ENCODE results near the gene PTGIS. TPM values are rescaled to one million over a fixed set of nuclear protein-coding genes. Genes with fewer than 3 reads are reported as not detected.

Gene PTGIS
- total RNA-seq, 2 donors from 2014 or later = 0.56 to 2.3 TPM

DNA sequence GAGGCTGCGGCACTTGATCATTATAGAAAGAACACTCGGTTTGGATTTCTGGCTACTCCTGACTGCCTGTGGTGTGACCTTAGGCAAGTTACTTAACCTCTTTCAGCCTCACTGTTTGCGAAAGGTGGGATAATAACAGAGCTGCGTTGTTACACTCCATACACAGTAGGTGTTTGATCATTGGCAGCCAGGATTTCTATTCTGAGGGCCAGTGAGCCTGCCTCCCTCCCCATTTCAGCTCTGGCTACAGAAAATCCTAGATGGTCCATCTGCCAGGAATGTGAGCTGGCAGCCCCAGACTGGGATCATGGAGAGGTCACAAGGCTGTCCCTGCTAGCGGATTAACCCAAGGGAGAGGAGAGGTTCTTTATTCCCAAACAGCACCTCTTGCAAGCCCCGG is 88.2 kb downstream of the PTGIS start:
- Mint-ChIP-seq H3K9me3 (no peaks in the 10 kb centered on the region), H3K27me3 (peaks cover 38% of the 10 kb centered on the region), H3K27ac (no peak overlapping the region)

DNA sequence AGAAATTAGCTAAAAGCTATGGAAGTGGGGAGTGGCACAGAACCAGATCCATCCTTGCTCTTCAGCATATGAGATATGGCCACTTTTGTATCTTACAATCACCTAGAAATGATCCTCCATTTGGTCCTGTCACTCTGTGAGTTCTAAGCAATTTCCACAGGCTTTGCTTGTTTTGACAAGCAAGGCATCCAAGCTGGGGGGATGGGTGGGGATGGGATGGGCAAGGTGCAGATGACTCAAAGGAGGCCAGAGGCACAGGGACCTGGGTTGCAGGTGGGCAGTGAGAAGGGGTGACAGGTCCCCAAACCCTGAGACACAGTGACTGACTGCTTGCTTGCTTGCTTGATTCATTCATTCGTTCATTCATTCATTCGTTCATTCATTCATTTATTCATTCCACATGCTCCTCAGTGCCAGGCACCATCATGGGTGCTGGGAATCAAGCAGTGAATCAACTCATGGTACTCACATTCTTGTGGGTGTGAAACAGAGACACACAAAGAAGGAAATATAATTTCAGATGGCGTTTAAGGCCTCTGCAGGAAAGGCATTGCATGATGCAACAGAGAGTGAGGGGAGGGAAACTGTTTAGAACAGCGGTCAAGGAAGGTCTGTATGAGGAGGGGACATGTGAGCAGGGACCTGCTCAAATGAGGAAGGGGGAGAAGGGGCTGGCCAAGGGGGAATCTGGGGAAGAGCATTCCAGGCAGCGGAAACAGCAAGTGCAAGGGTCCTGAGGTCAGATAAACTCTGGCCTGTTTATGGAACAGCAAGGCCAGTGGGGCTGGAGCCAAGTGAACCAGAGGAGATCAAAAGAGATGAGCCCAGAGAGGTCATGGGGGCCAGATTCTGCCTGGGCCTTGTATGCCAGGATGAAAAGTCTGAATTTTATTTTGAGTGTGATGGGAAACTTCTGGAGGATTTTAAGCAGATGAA is 88.9 kb downstream of the PTGIS start:
- Mint-ChIP-seq H3K36me3 (ENCODE audit: low read depth) (no peaks in the 10 kb centered on the region), H3K27me3 (peaks cover 37% of the 10 kb centered on the region), H3K4me1 (no peaks in the 10 kb centered on the region), H3K9me3 (no peaks in the 10 kb centered on the region), H3K27ac (no peak overlapping the region), H3K4me3 (no peak overlapping the region)
- ATAC-seq (replicated peaks) = no peak

More for the DNA sequence above, 88.2 kb downstream of the PTGIS start:
- Mint-ChIP-seq H3K4me3 (no peak overlapping the region), H3K36me3 (ENCODE audit: low read depth) (no peaks in the 10 kb centered on the region), H3K4me1 (peaks cover 7% of the 10 kb centered on the region)
- ATAC-seq (replicated peaks) = no peak

GRCh38 chr20:49478266-49478665 is 89.7 kb downstream of the PTGIS start:
- no peaks in the 10 kb centered on the region for H3K9me3 Mint-ChIP-seq
- no peaks in the 10 kb centered on the region for H3K36me3 Mint-ChIP-seq (ENCODE audit: low read depth)
- H3K27me3 Mint-ChIP-seq = peaks cover 40% of the 10 kb centered on the region
- no peak overlapping the region for H3K4me3 Mint-ChIP-seq
- no peak overlapping the region for H3K27ac Mint-ChIP-seq
- ATAC-seq (replicated peaks) = no peak
- H3K4me1 Mint-ChIP-seq = no peaks in the 10 kb centered on the region

GRCh38 chr20:49477200-49477599 is 90.7 kb downstream of the PTGIS start:
- Mint-ChIP-seq H3K36me3 (ENCODE audit: low read depth) (no peaks in the 10 kb centered on the region), H3K9me3 (no peaks in the 10 kb centered on the region), H3K27ac (no peak overlapping the region), H3K27me3 (peaks cover 45% of the 10 kb centered on the region), H3K4me3 (no peak overlapping the region), H3K4me1 (no peaks in the 10 kb centered on the region)
- ATAC-seq (replicated peaks) = no peak

DNA sequence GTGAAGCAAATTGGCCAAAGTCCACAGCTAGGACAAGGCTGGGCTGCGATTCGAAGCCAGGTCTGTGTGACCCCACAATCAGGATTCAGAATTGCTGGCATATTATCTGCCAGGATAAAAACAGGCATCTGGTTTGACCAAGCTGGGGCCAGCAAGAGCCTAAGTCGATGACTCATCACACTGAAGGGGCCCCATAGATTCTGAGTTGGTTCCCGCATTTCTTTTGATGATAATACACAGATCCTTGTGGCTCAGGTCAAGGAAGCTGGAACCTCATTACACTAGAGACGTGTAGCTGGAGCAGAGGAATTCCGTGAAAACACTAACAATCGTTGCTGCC is 92.0 kb downstream of the PTGIS start:
- no peaks in the 10 kb centered on the region for H3K4me1 Mint-ChIP-seq
- H3K27ac Mint-ChIP-seq = no peak overlapping the region
- no peaks in the 10 kb centered on the region for H3K36me3 Mint-ChIP-seq (ENCODE audit: low read depth)
- no peak for ATAC-seq (replicated peaks)
- no peak overlapping the region for H3K4me3 Mint-ChIP-seq
- H3K27me3 Mint-ChIP-seq = peaks cover 39% of the 10 kb centered on the region
- H3K9me3 Mint-ChIP-seq = no peaks in the 10 kb centered on the region

DNA sequence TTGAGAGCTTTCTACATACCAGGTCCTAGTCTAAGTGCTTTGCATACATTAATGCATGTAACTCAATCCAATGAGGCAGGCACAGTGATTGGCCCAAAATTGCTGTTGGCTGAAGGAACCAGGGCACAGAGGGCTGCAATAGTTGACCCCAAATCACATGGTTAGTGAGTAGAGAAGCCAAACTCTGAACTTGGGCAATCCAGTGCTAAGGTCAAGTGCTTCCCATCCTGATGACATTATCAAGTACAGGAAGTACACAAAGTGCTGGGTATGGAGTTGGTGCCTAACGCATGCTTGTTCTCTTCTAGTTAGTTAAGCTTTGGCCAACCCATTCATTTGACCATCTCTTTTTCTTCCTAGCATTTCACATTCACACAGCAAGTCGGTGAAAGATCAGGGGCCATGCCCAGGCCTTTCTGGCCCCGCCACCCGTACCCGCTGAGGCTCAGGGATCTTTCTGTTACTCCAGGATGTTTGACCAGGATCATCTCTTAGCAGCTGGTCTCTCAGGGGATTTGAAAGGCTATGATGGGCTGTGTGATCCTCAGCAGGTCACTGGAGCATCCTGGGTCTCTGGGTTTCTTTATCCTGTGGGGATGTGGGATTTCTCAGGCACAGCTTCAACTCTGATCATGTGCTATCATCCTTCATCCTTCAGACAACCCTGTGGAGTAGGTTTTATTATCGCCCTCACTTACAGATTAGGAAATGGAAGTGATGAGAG is 92.5 kb downstream of the PTGIS start:
- no peak overlapping the region for H3K27ac Mint-ChIP-seq
- ATAC-seq (replicated peaks) = no peak

GRCh38 chr20:49471397-49471796 is 96.5 kb downstream of the PTGIS start:
- Mint-ChIP-seq H3K27me3 (peaks cover 61% of the 10 kb centered on the region), H3K36me3 (ENCODE audit: low read depth) (no peaks in the 10 kb centered on the region), H3K4me1 (no peaks in the 10 kb centered on the region), H3K4me3 (no peak overlapping the region), H3K27ac (no peak overlapping the region), H3K9me3 (no peaks in the 10 kb centered on the region)
- no peak for ATAC-seq (replicated peaks)

More for the DNA sequence above, 92.5 kb downstream of the PTGIS start:
- Mint-ChIP-seq H3K27me3 (peaks cover 39% of the 10 kb centered on the region), H3K4me1 (no peaks in the 10 kb centered on the region), H3K36me3 (ENCODE audit: low read depth) (no peaks in the 10 kb centered on the region), H3K4me3 (no peak overlapping the region), H3K9me3 (no peaks in the 10 kb centered on the region)

GRCh38 chr20:49470922-49471321 is 97.0 kb downstream of the PTGIS start:
- H3K4me1 Mint-ChIP-seq = no peaks in the 10 kb centered on the region
- H3K9me3 Mint-ChIP-seq = no peaks in the 10 kb centered on the region
- H3K36me3 Mint-ChIP-seq (ENCODE audit: low read depth) = no peaks in the 10 kb centered on the region
- no peak overlapping the region for H3K4me3 Mint-ChIP-seq
- peaks cover 61% of the 10 kb centered on the region for H3K27me3 Mint-ChIP-seq
- H3K27ac Mint-ChIP-seq = no peak overlapping the region
- ATAC-seq (replicated peaks) = no peak

GRCh38 chr20:49469060-49469459 is 98.9 kb downstream of the PTGIS start:
- H3K27me3 Mint-ChIP-seq = peaks cover 46% of the 10 kb centered on the region
- H3K4me1 Mint-ChIP-seq = no peaks in the 10 kb centered on the region
- no peaks in the 10 kb centered on the region for H3K9me3 Mint-ChIP-seq
- no peak overlapping the region for H3K4me3 Mint-ChIP-seq
- ATAC-seq (replicated peaks) = no peak
- H3K27ac Mint-ChIP-seq = no peak overlapping the region
- H3K36me3 Mint-ChIP-seq (ENCODE audit: low read depth) = no peaks in the 10 kb centered on the region

GRCh38 chr20:49468412-49468811 is 99.5 kb downstream of the PTGIS start:
- no peaks in the 10 kb centered on the region for H3K36me3 Mint-ChIP-seq (ENCODE audit: low read depth)
- no peaks in the 10 kb centered on the region for H3K9me3 Mint-ChIP-seq
- H3K27me3 Mint-ChIP-seq = peaks cover 44% of the 10 kb centered on the region
- H3K27ac Mint-ChIP-seq = no peak overlapping the region
- H3K4me3 Mint-ChIP-seq = no peak overlapping the region
- no peak for ATAC-seq (replicated peaks)
- no peaks in the 10 kb centered on the region for H3K4me1 Mint-ChIP-seq

DNA sequence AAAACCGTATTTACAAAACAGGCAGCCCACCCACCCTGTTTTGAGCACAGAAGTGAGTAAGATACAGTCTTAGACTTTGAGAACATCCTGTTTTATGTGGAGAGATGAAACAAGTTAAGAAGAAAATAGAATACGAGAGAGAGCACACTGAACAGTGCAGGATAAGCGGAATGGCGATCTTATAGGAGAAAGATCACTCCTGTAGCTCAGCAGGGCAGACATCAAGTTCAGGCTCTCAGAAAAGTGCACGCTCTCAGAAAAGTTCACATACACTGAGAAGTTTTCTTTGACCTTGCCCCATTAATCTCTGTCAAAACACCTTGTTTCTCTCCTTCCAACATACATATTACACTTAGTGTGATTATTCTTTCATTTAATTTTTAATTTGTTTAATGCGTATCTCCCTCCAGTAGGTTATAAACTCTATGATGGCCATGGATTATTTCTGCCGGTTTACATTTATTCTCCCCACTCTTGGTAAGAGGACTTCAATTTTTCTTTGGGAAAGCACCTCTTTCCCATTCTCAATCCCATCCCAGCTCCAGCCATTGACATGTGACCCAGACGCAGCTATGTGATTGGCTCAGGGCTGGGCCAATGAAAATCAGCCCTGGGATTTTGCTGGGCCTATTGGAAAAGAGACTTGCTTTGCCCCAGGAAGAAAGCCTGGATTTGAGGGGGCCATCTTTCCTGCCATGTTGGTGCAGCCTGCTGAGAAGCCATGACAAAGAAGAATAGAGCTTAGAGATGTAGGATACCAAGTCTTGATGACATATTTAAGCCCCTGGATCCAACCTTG is 101.6 kb downstream of the PTGIS start:
- Mint-ChIP-seq H3K36me3 (ENCODE audit: low read depth) (no peaks in the 10 kb centered on the region), H3K27ac (no peak overlapping the region), H3K4me3 (no peak overlapping the region), H3K4me1 (no peaks in the 10 kb centered on the region), H3K9me3 (no peaks in the 10 kb centered on the region), H3K27me3 (peaks cover 48% of the 10 kb centered on the region)
- no peak for ATAC-seq (replicated peaks)

- Mint-ChIP-seq H3K27me3 (peaks cover 34% of the 10 kb centered on the region), H3K27ac (no peak overlapping the region), H3K36me3 (ENCODE audit: low read depth) (no peaks in the 10 kb centered on the region), H3K4me1 (no peaks in the 10 kb centered on the region), H3K9me3 (no peaks in the 10 kb centered on the region), H3K4me3 (no peak overlapping the region)
- ATAC-seq (replicated peaks) = no peak
Observed at GRCh38 chr20:49464556-49464955, 103.4 kb downstream of the PTGIS start.

GRCh38 chr20:49462626-49463025 is 105.3 kb downstream of the PTGIS start:
- no peaks in the 10 kb centered on the region for H3K36me3 Mint-ChIP-seq (ENCODE audit: low read depth)
- no peak overlapping the region for H3K4me3 Mint-ChIP-seq
- no peak overlapping the region for H3K27ac Mint-ChIP-seq
- H3K9me3 Mint-ChIP-seq = no peaks in the 10 kb centered on the region
- ATAC-seq (replicated peaks) = no peak
- H3K4me1 Mint-ChIP-seq = no peaks in the 10 kb centered on the region
- H3K27me3 Mint-ChIP-seq = peaks cover 31% of the 10 kb centered on the region

GRCh38 chr20:49461894-49462620 is 105.9 kb downstream of the PTGIS start:
- H3K4me1 Mint-ChIP-seq = no peaks in the 10 kb centered on the region
- no peak for ATAC-seq (replicated peaks)
- no peaks in the 10 kb centered on the region for H3K9me3 Mint-ChIP-seq
- H3K27ac Mint-ChIP-seq = no peak overlapping the region
- H3K27me3 Mint-ChIP-seq = peaks cover 25% of the 10 kb centered on the region
- no peaks in the 10 kb centered on the region for H3K36me3 Mint-ChIP-seq (ENCODE audit: low read depth)
- no peak overlapping the region for H3K4me3 Mint-ChIP-seq

Measured in activated T-helper 17 cell treated with anti-CD3 and anti-CD28 coated beads, Interleukin-2, amount 50 U/mL, for 72 hours (primary cell).